Activated CD8-positive, alpha-beta T cell treated with anti-CD3 and anti-CD28 coated beads, Interleukin-2, amount 10 ng/mL, durations not matched to agents 7 days and 5 days (primary cell): ENCODE measurements around the gene TANC1. TPM values are rescaled to one million over a fixed set of nuclear protein-coding genes. Genes with fewer than 3 reads are reported as not detected.

Experiments used
- ATAC-seq: fragments of 150-1000 bp; cut with Tn5 transposase; one replicate; pipeline ENCODE4 v1.10.0; 2021; ENCODE audit warnings: moderate library complexity
- CTCF ChIA-PET: fragments of 350-600 bp; sonication (Branson Sonifier 250); formaldehyde crosslinking; loops from one replicate; lab custom pipeline; 2021; ENCODE audit warnings: antibody characterized with exemption; lab: Charles Lee
- POLR2A ChIA-PET: fragments of 350-600 bp; sonication (Branson Sonifier 250); formaldehyde crosslinking; loops from one replicate; lab custom pipeline; 2021; ENCODE audit warnings: antibody characterized with exemption; lab: Charles Lee
- DNase-seq: peaks from one replicate; pipeline ENCODE4 v3.0.0-alpha.2; 2020
- H3K27ac Mint-ChIP-seq: one replicate; pipeline ENCODE4 v1.8.0; 2021; ENCODE audit warnings: mild to moderate bottlenecking, mixed read lengths
- H3K27me3 Mint-ChIP-seq: one replicate; pipeline ENCODE4 v1.8.0; 2021; ENCODE audit warnings: low read depth, mixed read lengths
- H3K36me3 Mint-ChIP-seq: one replicate; pipeline ENCODE4 v1.8.0; 2021; ENCODE audit warnings: low read depth, mixed read lengths
- H3K4me1 Mint-ChIP-seq: one replicate; pipeline ENCODE4 v1.8.0; 2021; ENCODE audit warnings: low read depth, mixed read lengths
- H3K4me3 Mint-ChIP-seq: one replicate; pipeline ENCODE4 v1.8.0; 2021; ENCODE audit warnings: mild to moderate bottlenecking, mixed read lengths
- H3K9me3 Mint-ChIP-seq: one replicate; pipeline ENCODE4 v1.8.0; 2022; ENCODE audit warnings: mixed read lengths; ENCODE audit not compliant: insufficient read depth
- total RNA-seq, 2 experiments: library from RNA; stranded (reverse); gene quantifications; one replicate each; pipeline ENCODE4 v1.2.3, GENCODE V29; 2021

The TANC1 gene
- total RNA-seq, 2 experiments from 2014 or later: 0.37 to 0.55 TPM

GRCh38 chr2:159053161-159054031 lies 85.0 kb downstream of the TANC1 start:
- Mint-ChIP-seq H3K4me3 (no peak overlapping the region), H3K9me3 (no peaks in the 10 kb centered on the region), H3K36me3 (no peaks in the 10 kb centered on the region), H3K27me3 (no peaks in the 10 kb centered on the region), H3K4me1 (no peaks in the 10 kb centered on the region), H3K27ac (no peak overlapping the region)
- DNase-seq (no peak), ATAC-seq (no peak)
- ChIA-PET POLR2A (interaction anchor here (0.8 kb wide), 1 partner anchor 38 kb away, joined by 5 read pairs; no protein-coding TSS in a partner anchor), CTCF (interaction anchor here (3.2 kb wide), 1 partner anchor 65 kb away, joined by 9 read pairs; no protein-coding TSS in a partner anchor)

- Mint-ChIP-seq H3K4me3 (no peak overlapping the region), H3K27me3 (no peaks in the 10 kb centered on the region), H3K4me1 (no peaks in the 10 kb centered on the region), H3K27ac (no peak overlapping the region), H3K36me3 (no peaks in the 10 kb centered on the region), H3K9me3 (no peaks in the 10 kb centered on the region)
- no peak for DNase-seq
- ChIA-PET CTCF (interaction anchor here (3.2 kb wide), 1 partner anchor 65 kb away, joined by 9 read pairs; no protein-coding TSS in a partner anchor), POLR2A (interaction anchor here (0.8 kb wide), 1 partner anchor 38 kb away, joined by 5 read pairs; no protein-coding TSS in a partner anchor)
- ATAC-seq: no peak
Observed at GRCh38 chr2:159054032-159054334, 85.5 kb downstream of the TANC1 start.

GRCh38 chr2:159054985-159055384 lies 86.5 kb downstream of the TANC1 start:
- no peak for DNase-seq
- Mint-ChIP-seq H3K27ac (no peak overlapping the region), H3K9me3 (no peaks in the 10 kb centered on the region), H3K36me3 (no peaks in the 10 kb centered on the region), H3K4me1 (no peaks in the 10 kb centered on the region), H3K27me3 (no peaks in the 10 kb centered on the region), H3K4me3 (no peak overlapping the region)
- ATAC-seq: no peak
- ChIA-PET CTCF (interaction anchor here (3.2 kb wide), 1 partner anchor 64 kb away, joined by 9 read pairs; no protein-coding TSS in a partner anchor), POLR2A (no interaction called here)

- Mint-ChIP-seq H3K27ac (no peak overlapping the region), H3K27me3 (peaks cover 3% of the 10 kb centered on the region), H3K4me1 (no peaks in the 10 kb centered on the region), H3K36me3 (no peaks in the 10 kb centered on the region), H3K9me3 (no peaks in the 10 kb centered on the region), H3K4me3 (no peak overlapping the region)
- ChIA-PET POLR2A (no interaction called here), CTCF (no interaction called here)
- DNase-seq (no peak), ATAC-seq (no peak)
Observed at GRCh38 chr2:159060518-159060917, 92.1 kb downstream of the TANC1 start.

- Mint-ChIP-seq H3K27ac (no peak overlapping the region), H3K4me3 (no peak overlapping the region)
Observed at GRCh38 chr2:159063677-159064076, 95.2 kb downstream of the TANC1 start.

GRCh38 chr2:159064446-159065301 lies 96.2 kb downstream of the TANC1 start:
- POLR2A ChIA-PET: no interaction called here

More at GRCh38 chr2:159063677-159064076, 95.2 kb downstream of the TANC1 start:
- H3K27me3 Mint-ChIP-seq: peaks cover 3% of the 10 kb centered on the region
- no peaks in the 10 kb centered on the region for H3K9me3 Mint-ChIP-seq
- POLR2A ChIA-PET: no interaction called here
- CTCF ChIA-PET: interaction anchor here (1.5 kb wide), 1 partner anchor 55 kb away, joined by 3 read pairs; no protein-coding TSS in a partner anchor
- ATAC-seq (no peak), DNase-seq (no peak)
- H3K4me1 Mint-ChIP-seq: no peaks in the 10 kb centered on the region
- H3K36me3 Mint-ChIP-seq: no peaks in the 10 kb centered on the region

GRCh38 chr2:159065313-159065712 lies 96.9 kb downstream of the TANC1 start:
- ChIA-PET CTCF (interaction anchor here (1.0 kb wide), 1 partner anchor 53 kb away, joined by 3 read pairs; no protein-coding TSS in a partner anchor), POLR2A (no interaction called here)
- H3K36me3 Mint-ChIP-seq: no peaks in the 10 kb centered on the region
- no peaks in the 10 kb centered on the region for H3K4me1 Mint-ChIP-seq
- DNase-seq (no peak), ATAC-seq (no peak)
- no peak overlapping the region for H3K27ac Mint-ChIP-seq
- no peak overlapping the region for H3K4me3 Mint-ChIP-seq
- H3K9me3 Mint-ChIP-seq: no peaks in the 10 kb centered on the region
- no peaks in the 10 kb centered on the region for H3K27me3 Mint-ChIP-seq

More at GRCh38 chr2:159064446-159065301, 96.2 kb downstream of the TANC1 start:
- DNase-seq: no peak
- Mint-ChIP-seq H3K4me1 (no peaks in the 10 kb centered on the region), H3K4me3 (no peak overlapping the region), H3K36me3 (no peaks in the 10 kb centered on the region), H3K27me3 (peaks cover 3% of the 10 kb centered on the region), H3K9me3 (no peaks in the 10 kb centered on the region), H3K27ac (no peak overlapping the region)
- CTCF ChIA-PET: interaction anchor here (1.0 to 1.5 kb wide), 2 partner anchors 54 kb away, joined by 3 read pairs; no protein-coding TSS in a partner anchor
- no peak for ATAC-seq

- Mint-ChIP-seq H3K27ac (no peak overlapping the region), H3K27me3 (no peaks in the 10 kb centered on the region)
- CTCF ChIA-PET: interaction anchor here (0.6 kb wide), 1 partner anchor 706 kb away, joined by 3 read pairs; no protein-coding TSS in a partner anchor
Observed at GRCh38 chr2:159065891-159066290, 97.5 kb downstream of the TANC1 start.

GRCh38 chr2:159066541-159067156 lies 98.2 kb downstream of the TANC1 start:
- Mint-ChIP-seq H3K4me3 (no peak overlapping the region), H3K4me1 (no peaks in the 10 kb centered on the region), H3K9me3 (no peaks in the 10 kb centered on the region), H3K27me3 (no peaks in the 10 kb centered on the region), H3K27ac (no peak overlapping the region), H3K36me3 (no peaks in the 10 kb centered on the region)
- ChIA-PET CTCF (no interaction called here), POLR2A (no interaction called here)
- no peak for DNase-seq
- no peak for ATAC-seq

More at GRCh38 chr2:159065891-159066290, 97.5 kb downstream of the TANC1 start:
- POLR2A ChIA-PET: no interaction called here
- Mint-ChIP-seq H3K4me1 (no peaks in the 10 kb centered on the region), H3K36me3 (no peaks in the 10 kb centered on the region), H3K9me3 (no peaks in the 10 kb centered on the region), H3K4me3 (no peak overlapping the region)
- no peak for ATAC-seq
- DNase-seq: no peak

- DNase-seq: no peak
- Mint-ChIP-seq H3K27me3 (no peaks in the 10 kb centered on the region), H3K4me3 (no peak overlapping the region), H3K36me3 (no peaks in the 10 kb centered on the region), H3K27ac (no peak overlapping the region), H3K9me3 (no peaks in the 10 kb centered on the region), H3K4me1 (no peaks in the 10 kb centered on the region)
- CTCF ChIA-PET: interaction anchor here (1.0 kb wide), 1 partner anchor 51 kb away, joined by 3 read pairs; no protein-coding TSS in a partner anchor
- POLR2A ChIA-PET: no interaction called here
- no peak for ATAC-seq
Observed at GRCh38 chr2:159067971-159068370, 99.5 kb downstream of the TANC1 start.

- no peaks in the 10 kb centered on the region for H3K36me3 Mint-ChIP-seq
- no peak for ATAC-seq
Observed at GRCh38 chr2:159069229-159069628, 100.8 kb downstream of the TANC1 start.

More at GRCh38 chr2:159069229-159069628, 100.8 kb downstream of the TANC1 start:
- no peak overlapping the region for H3K27ac Mint-ChIP-seq
- no peak overlapping the region for H3K4me3 Mint-ChIP-seq
- ChIA-PET POLR2A (no interaction called here), CTCF (no interaction called here)
- DNase-seq: no peak
- H3K9me3 Mint-ChIP-seq: no peaks in the 10 kb centered on the region
- H3K27me3 Mint-ChIP-seq: no peaks in the 10 kb centered on the region
- H3K4me1 Mint-ChIP-seq: no peaks in the 10 kb centered on the region
